Upper lobe of left lung (tissue), 4 donors: ENCODE data around the gene GSDMA.

Experiments used
- CTCF ChIP-seq, 6 experiments: fragments of 450-650 bp in 4 of 6; fragments of 200-600 bp in 2 of 6; sonication (generic) in 2 of 6; IDR thresholded peaks; one replicate each; pipeline ENCODE4 v1.5.1; 2016 to 2019; ENCODE audit warnings: antibody characterized with exemption in 6 of 6
- POLR2A ChIP-seq, 4 donors: fragments of 450-650 bp; IDR thresholded peaks; one replicate each; pipeline ENCODE4 v1.5.1; 2016 to 2017; ENCODE audit warnings: antibody characterized with exemption in 4 of 4, mild to moderate bottlenecking in 2 of 4

GRCh38 chr17:39926135-39926587 is 36.6 kb upstream of the GSDMA start:
- no peak for TF ChIP-seq CTCF (IDR thresholded peaks at IDR 0.05)
- no peak for TF ChIP-seq POLR2A (IDR thresholded peaks at IDR 0.05)
